HFFc6 (cell line): ENCODE results near the gene ZNF232. TPM values are rescaled to one million over a fixed set of nuclear protein-coding genes. Genes with fewer than 3 reads are reported as not detected.

Source experiments
- DNase-seq: peaks from one replicate; pipeline ENCODE4 v3.0.0-alpha.2; 2018
- H3K27ac Mint-ChIP-seq: 2 replicates; pipeline ENCODE4 v1.8.0; 2020; ENCODE audit warnings: mild to moderate bottlenecking, mixed read lengths
- H3K27me3 Mint-ChIP-seq: 2 replicates; pipeline ENCODE4 v1.8.0; 2021; ENCODE audit warnings: mild to moderate bottlenecking, moderate library complexity, mixed read lengths; ENCODE audit not compliant: insufficient read depth
- H3K36me3 Mint-ChIP-seq: 2 replicates; pipeline ENCODE4 v1.8.0; 2021; ENCODE audit warnings: low read depth, mixed read lengths
- H3K4me1 Mint-ChIP-seq: 2 replicates; pipeline ENCODE4 v1.8.0; 2020; ENCODE audit warnings: low read depth, mixed read lengths
- H3K4me3 Mint-ChIP-seq: 2 replicates; pipeline ENCODE4 v1.8.0; 2020; ENCODE audit warnings: mild to moderate bottlenecking, moderate library complexity, mixed read lengths
- H3K9me3 Mint-ChIP-seq: 2 replicates; pipeline ENCODE4 v1.8.0; 2020; ENCODE audit warnings: mild to moderate bottlenecking, mixed read lengths
- total RNA-seq, 6 experiments: library from RNA; stranded (reverse); fragmentation: NEBNext Ultra II Directional; extraction: Animal tissue kit (Norgen Biotek cat#: 25700); gene quantifications; 2 replicates in 1 of 6; 3 replicates in 5 of 6; pipeline ENCODE4 v1.2.3, GENCODE V29; 2021
- TF ChIP-seq, protein P1 (sequence below): fragments of 200-600 bp; sonication (generic); IDR thresholded peaks from 2 replicates; pipeline ENCODE4 v1.5.0; 2021; ENCODE audit warnings: antibody characterized with exemption, mild to moderate bottlenecking

Gene ZNF232
- total RNA-seq, 6 experiments from 2014 or later = 3.5 to 4.9 (median 3.8) TPM

DNA sequence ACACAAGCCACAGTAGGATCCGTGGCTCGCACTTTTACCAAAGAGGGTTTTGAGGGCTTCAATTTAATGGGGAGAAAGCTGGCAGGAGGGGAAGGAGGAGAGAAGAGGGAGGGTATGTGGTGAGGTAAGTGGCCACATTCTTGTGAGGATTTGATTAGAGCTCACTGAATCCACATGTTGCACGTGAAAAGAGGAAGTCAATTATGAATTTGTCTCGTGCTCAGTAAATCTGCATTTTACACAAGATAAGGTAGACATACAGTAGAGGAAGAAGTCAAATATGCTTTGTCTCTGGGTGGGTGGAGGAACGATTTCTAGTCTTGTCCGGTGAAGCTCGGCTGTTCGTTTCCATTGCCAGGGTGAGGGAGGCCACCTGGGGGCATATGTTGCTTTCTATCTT, 862 bp downstream of the ZNF232 start:
- H3K27me3 Mint-ChIP-seq = peaks cover 3% of the 10 kb centered on the region; the same call in 1 of the 2 replicates
- no peak for DNase-seq
- peaks cover 40% of the 10 kb centered on the region for H3K9me3 Mint-ChIP-seq
- peaks cover 17% of the 10 kb centered on the region for H3K4me1 Mint-ChIP-seq
- peaks cover 63% of the 10 kb centered on the region for H3K36me3 Mint-ChIP-seq
- TF ChIP-seq, protein P1, sequence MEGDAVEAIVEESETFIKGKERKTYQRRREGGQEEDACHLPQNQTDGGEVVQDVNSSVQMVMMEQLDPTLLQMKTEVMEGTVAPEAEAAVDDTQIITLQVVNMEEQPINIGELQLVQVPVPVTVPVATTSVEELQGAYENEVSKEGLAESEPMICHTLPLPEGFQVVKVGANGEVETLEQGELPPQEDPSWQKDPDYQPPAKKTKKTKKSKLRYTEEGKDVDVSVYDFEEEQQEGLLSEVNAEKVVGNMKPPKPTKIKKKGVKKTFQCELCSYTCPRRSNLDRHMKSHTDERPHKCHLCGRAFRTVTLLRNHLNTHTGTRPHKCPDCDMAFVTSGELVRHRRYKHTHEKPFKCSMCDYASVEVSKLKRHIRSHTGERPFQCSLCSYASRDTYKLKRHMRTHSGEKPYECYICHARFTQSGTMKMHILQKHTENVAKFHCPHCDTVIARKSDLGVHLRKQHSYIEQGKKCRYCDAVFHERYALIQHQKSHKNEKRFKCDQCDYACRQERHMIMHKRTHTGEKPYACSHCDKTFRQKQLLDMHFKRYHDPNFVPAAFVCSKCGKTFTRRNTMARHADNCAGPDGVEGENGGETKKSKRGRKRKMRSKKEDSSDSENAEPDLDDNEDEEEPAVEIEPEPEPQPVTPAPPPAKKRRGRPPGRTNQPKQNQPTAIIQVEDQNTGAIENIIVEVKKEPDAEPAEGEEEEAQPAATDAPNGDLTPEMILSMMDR = no peak
- H3K4me3 Mint-ChIP-seq = peak overlapping the region; percentile 87
- H3K27ac Mint-ChIP-seq = peak overlapping the region; percentile 27

DNA sequence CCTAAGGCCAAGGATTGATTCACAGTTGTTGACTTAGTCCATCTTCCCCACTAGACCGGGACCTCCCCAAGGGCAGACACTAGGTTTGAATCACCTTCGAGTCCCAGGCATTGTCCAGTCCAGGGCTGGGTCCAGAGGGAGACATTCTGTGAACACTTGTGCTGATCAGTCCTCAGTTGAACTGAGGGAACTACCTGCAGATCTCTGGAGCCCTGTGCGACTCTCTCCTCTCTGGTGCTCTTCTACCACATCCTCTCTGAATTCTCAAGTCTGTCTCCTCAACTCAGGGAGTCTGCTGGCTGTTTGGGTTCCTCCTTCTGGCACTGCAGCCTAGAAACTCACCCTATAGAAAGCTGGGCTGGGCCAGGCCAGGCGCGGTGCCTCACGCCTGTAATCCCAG, 10.8 kb downstream of the ZNF232 start:
- Mint-ChIP-seq H3K27me3 (peaks cover 9% of the 10 kb centered on the region; the same call in 1 of the 2 replicates), H3K36me3 (peaks cover 51% of the 10 kb centered on the region), H3K9me3 (peaks cover 89% of the 10 kb centered on the region), H3K4me3 (no peak overlapping the region), H3K27ac (no peak overlapping the region), H3K4me1 (no peaks in the 10 kb centered on the region)
- DNase-seq = no peak
- TF ChIP-seq, protein P1 = no peak

DNA sequence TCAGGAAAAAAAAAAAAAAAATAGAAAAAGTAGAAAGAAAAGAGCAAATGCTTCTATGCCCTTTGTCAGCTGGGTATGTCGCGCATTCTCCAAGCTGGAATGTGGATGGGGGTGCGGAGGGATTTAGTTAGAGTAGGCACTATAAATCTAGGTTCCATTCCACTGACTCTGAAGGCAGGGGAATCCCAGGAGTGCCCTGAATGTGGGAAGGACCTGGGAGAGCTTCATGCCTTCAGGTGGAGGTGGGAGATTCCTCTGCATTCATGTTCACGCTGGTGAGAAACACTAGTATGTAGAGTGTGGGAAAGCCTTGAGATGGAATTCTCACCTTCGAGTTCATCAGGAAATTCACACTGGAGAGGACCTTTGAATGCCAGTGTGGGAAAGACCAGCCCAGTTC, 12.4 kb downstream of the ZNF232 start:
- TF ChIP-seq, protein P1 = no peak
- H3K9me3 Mint-ChIP-seq = peaks cover 90% of the 10 kb centered on the region
- no peak overlapping the region for H3K4me3 Mint-ChIP-seq
- no peaks in the 10 kb centered on the region for H3K4me1 Mint-ChIP-seq
- peaks cover 9% of the 10 kb centered on the region; the same call in 1 of the 2 replicates for H3K27me3 Mint-ChIP-seq
- DNase-seq = no peak
- H3K27ac Mint-ChIP-seq = no peak overlapping the region
- H3K36me3 Mint-ChIP-seq = peaks cover 50% of the 10 kb centered on the region

DNA sequence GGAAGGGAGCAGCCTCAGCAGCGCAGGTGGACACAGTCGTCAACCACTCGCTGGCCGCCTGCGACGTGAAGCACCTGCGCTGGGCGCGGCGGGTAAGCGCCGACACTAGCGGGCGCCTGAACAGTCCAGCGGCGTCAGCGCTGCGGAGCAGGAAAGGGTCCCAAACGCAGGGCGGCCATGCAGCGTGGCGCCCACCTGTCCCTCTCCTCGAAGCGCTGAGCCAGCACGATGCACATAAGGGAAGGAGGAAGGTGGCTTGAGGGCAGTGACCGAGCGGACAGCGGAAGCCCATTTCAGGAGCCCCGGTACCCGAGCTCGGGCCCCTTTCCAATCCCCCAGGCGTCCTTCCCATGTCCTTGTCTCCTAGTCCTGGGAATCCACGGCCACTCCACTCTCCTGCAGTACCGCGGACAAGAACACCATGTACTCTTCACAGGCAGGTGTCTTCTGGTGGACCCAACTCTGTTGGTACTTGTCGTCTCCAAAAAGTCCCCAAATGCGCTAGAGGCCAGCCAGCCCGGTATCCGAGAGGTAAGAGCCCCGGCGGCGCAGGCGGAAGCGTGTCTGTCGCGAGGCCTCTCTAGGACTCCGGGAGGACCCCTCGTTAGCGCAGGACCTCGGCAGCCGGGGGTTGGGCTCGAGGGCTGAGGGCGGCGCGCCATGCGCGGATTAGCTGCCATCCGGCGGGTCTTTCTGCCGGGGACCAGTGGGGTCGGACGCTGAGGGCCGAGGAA, 14.4 kb downstream of the ZNF232 start:
- no peak overlapping the region for H3K27ac Mint-ChIP-seq
- H3K4me3 Mint-ChIP-seq = no peak overlapping the region
- H3K27me3 Mint-ChIP-seq = peaks cover 9% of the 10 kb centered on the region; the same call in 1 of the 2 replicates
- H3K9me3 Mint-ChIP-seq = peaks cover 90% of the 10 kb centered on the region
- H3K4me1 Mint-ChIP-seq = no peaks in the 10 kb centered on the region
- H3K36me3 Mint-ChIP-seq = peaks cover 51% of the 10 kb centered on the region
- TF ChIP-seq, protein P1 = no peak
- no peak for DNase-seq

DNA sequence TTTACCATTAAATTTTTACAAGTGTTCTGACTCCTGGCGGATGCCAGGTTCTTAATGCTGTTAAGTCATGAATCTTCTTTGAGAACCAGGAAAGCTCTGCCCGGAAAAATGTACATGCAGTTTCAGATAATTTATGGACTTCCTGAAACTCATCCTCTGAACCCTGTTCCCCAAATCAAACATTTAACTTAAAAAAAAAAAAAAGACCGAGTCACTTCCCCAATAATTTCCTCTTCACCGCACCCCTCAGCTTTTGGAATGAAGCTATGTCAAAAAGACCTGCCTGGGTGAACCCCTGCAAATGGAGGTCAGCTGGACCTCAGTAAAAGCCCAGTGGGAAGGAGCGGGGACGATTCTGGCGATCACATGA, 15.0 kb downstream of the ZNF232 start:
- DNase-seq = no peak
- TF ChIP-seq, protein P1 = no peak
- Mint-ChIP-seq H3K4me1 (no peaks in the 10 kb centered on the region), H3K9me3 (peaks cover 94% of the 10 kb centered on the region), H3K4me3 (no peak overlapping the region), H3K36me3 (peaks cover 55% of the 10 kb centered on the region), H3K27ac (no peak overlapping the region), H3K27me3 (peaks cover 9% of the 10 kb centered on the region; the same call in 1 of the 2 replicates)
